K562 (cell line): ENCODE results near the gene TMEM202. TPM values are rescaled to one million over a fixed set of nuclear protein-coding genes. Genes with fewer than 3 reads are reported as not detected.

Source experiments
- ATAC-seq: fragments of 200-7000 bp; cut with Tn5 transposase; 3 replicates; pipeline ENCODE4 v1.9.1; 2020; ENCODE audit warnings: moderate library complexity
- BruUV-seq: library from RNA; stranded (reverse); fragments of 400-500 nt; replicated peaks from 2 replicates; lab custom pipeline; 2021; lab: Mats Ljungman, UMichigan
- CTCF ChIA-PET: fragments of 300-600 bp; formaldehyde crosslinking; extraction: SDS; loops from one replicate; lab custom pipeline; 2021; ENCODE audit warnings: low intra/inter-chr PET ratio; lab: Yijun Ruan, JAX
- POLR2A ChIA-PET: fragments of 300-600, 350-650 bp; sonication (Branson Sonifier 250); formaldehyde crosslinking; extraction: SDS; loops from one replicate; lab custom pipeline; 2021; ENCODE audit warnings: antibody characterized with exemption, inconsistent platforms; lab: Yijun Ruan, JAX
- DNase-seq, 4 experiments: peaks; one replicate each; pipeline versions ENCODE4 v3.0.0 to v3.0.0-alpha.2; 2011 to 2018; ENCODE audit warnings: low spot score in 3 of 4, mixed read lengths in 3 of 4; ENCODE audit errors: extremely low read depth in 1 of 4
- FAIRE-seq: peaks from 2 replicates; lab custom pipeline; 2011; peaks lifted over from hg19 to GRCh38; lab: Jason Lieb, UNC
- H2AFZ ChIP-seq: 2 replicates; pipeline ENCODE4 v1.6.0; 2011; ENCODE audit warnings: low read depth, low read length, control low read depth, inconsistent platforms
- H3K27ac ChIP-seq: fragments of 200-600 bp; 3 replicates; pipeline ENCODE4 v1.8.0; 2011; ENCODE audit warnings: low read depth, mild to moderate bottlenecking, control low read depth, inconsistent platforms, low read length, moderate library complexity, mixed read lengths; ENCODE audit errors: extremely low read depth
- H3K27me3 ChIP-seq, 2 experiments: fragments of 300-600 bp in 1 of 2; 2 replicates in 1 of 2; 3 replicates in 1 of 2; pipeline versions ENCODE4 v1.6.0 to v1.8.0; 2011; ENCODE audit warnings: inconsistent platforms in 2 of 2, low read length in 2 of 2, mild to moderate bottlenecking in 1 of 2, mixed read lengths in 1 of 2, moderate library complexity in 1 of 2; ENCODE audit not compliant: control insufficient read depth in 2 of 2, insufficient read depth in 2 of 2
- H3K36me3 ChIP-seq: fragments of 300-600 bp; 3 replicates; pipeline ENCODE4 v1.8.0; 2011; ENCODE audit warnings: mild to moderate bottlenecking, low read length, inconsistent platforms; ENCODE audit not compliant: control insufficient read depth, insufficient read depth
- H3K4me1 ChIP-seq, 2 experiments: fragments of 200-600 bp in 1 of 2; replicated peaks in 1 of 2; 2 replicates in 1 of 2; 3 replicates in 1 of 2; pipeline versions ENCODE4 v1.5.1 to v1.8.0; 2011; ENCODE audit warnings: inconsistent platforms in 2 of 2, low read length in 2 of 2, mild to moderate bottlenecking in 1 of 2, mixed read lengths in 1 of 2, moderate library complexity in 1 of 2; ENCODE audit not compliant: control insufficient read depth in 2 of 2, insufficient read depth in 2 of 2
- H3K4me2 ChIP-seq: 2 replicates; pipeline ENCODE4 v1.6.1; 2011; ENCODE audit warnings: low read length, control low read depth, inconsistent platforms, mixed read lengths; ENCODE audit not compliant: insufficient read depth
- H3K4me3 ChIP-seq: fragments of 200-600 bp; sonication (generic), shearing (Covaris generic); 2 replicates; pipeline ENCODE4 v1.5.1; 2016; ENCODE audit warnings: control low read depth, inconsistent platforms
- H3K79me2 ChIP-seq: fragments of 200-600 bp; 3 replicates; pipeline ENCODE4 v1.8.0; 2011; ENCODE audit warnings: low read length, inconsistent platforms; ENCODE audit not compliant: control insufficient read depth, insufficient read depth
- H3K9ac ChIP-seq, 2 experiments: 2 replicates each; pipeline versions ENCODE4 v1.6.0 to v1.6.1; 2011; ENCODE audit warnings: low read depth in 2 of 2, low read length in 2 of 2, control low read depth in 1 of 2, inconsistent platforms in 1 of 2, mild to moderate bottlenecking in 1 of 2, mixed read lengths in 1 of 2; ENCODE audit not compliant: insufficient read depth in 1 of 2
- H3K9me1 ChIP-seq: one replicate; pipeline ENCODE4 v1.6.0; 2011; ENCODE audit warnings: inconsistent platforms, mild to moderate bottlenecking, low read length, moderate library complexity; ENCODE audit not compliant: control insufficient read depth, insufficient read depth
- H3K9me3 ChIP-seq: replicated peaks from 2 replicates; pipeline ENCODE4 v1.5.1; 2011; ENCODE audit warnings: low read depth, low read length, inconsistent platforms; ENCODE audit not compliant: control insufficient read depth, insufficient read depth
- H4K20me1 ChIP-seq: replicated peaks from 2 replicates; pipeline ENCODE4 v1.6.1; 2011; ENCODE audit warnings: low read length, inconsistent platforms, mixed read lengths; ENCODE audit not compliant: control insufficient read depth, insufficient read depth
- CBX3 ChIP-seq, 2 experiments: IDR thresholded peaks; 1 replicate in 1 of 2; 2 replicates in 1 of 2; pipeline ENCODE4 v1.6.1; 2012; ENCODE audit warnings: inconsistent platforms in 2 of 2, low read length in 2 of 2, borderline replicate concordance in 1 of 2, control low read depth in 1 of 2
- CEBPB ChIP-seq: fragments of 450-650 bp; IDR thresholded peaks from 2 replicates; pipeline ENCODE4 v1.6.1; 2016; ENCODE audit warnings: missing genetic modification characterization, missing compliant biosample characterization
- FOS ChIP-seq: IDR thresholded peaks from 3 replicates; pipeline ENCODE4 v1.6.1; 2011; ENCODE audit not compliant: insufficient read length; ENCODE audit errors: extremely low read depth
- FOXK2 ChIP-seq, 2 experiments: fragments of 450-650 bp; IDR thresholded peaks in 1 of 2; conservative IDR thresholded peaks in 1 of 2; 2 replicates each; pipeline ENCODE4 v1.6.1; 2016; ENCODE audit warnings: low read depth in 2 of 2, mild to moderate bottlenecking in 1 of 2
- FOXP1 ChIP-seq: sonication (generic); formaldehyde crosslinking; IDR thresholded peaks from 2 replicates; pipeline ENCODE4 v1.8.0; 2022; ENCODE audit warnings: mild to moderate bottlenecking, missing genetic modification reagents
- HNRNPH1 ChIP-seq: fragments of 200-400 bp; formaldehyde crosslinking; optimal IDR thresholded peaks from 2 replicates; pipeline ENCODE3; 2017; ENCODE audit warnings: low read depth, mild to moderate bottlenecking, low read length, moderate library complexity
- NBN ChIP-seq: fragments of 450-650 bp; IDR thresholded peaks from 2 replicates; pipeline ENCODE4 v1.6.1; 2016; ENCODE audit warnings: low read depth, mild to moderate bottlenecking
- NFIC ChIP-seq: fragments of 450-650 bp; IDR thresholded peaks from 2 replicates; pipeline ENCODE4 v1.6.1; 2017; ENCODE audit warnings: mild to moderate bottlenecking, inconsistent platforms
- POLR2G ChIP-seq: fragments of 200-400 bp; formaldehyde crosslinking; IDR thresholded peaks from 2 replicates; pipeline ENCODE4 v1.6.1; 2017; ENCODE audit warnings: low read depth, mild to moderate bottlenecking, antibody characterized with exemption, low read length, moderate library complexity
- POLR2H ChIP-seq: IDR thresholded peaks from 2 replicates; pipeline ENCODE4 v1.6.1; 2016; ENCODE audit warnings: missing genetic modification characterization, low read depth, mild to moderate bottlenecking, control low read depth, missing compliant biosample characterization, moderate library complexity
- SMARCE1 ChIP-seq: fragments of 450-650 bp; IDR thresholded peaks from 2 replicates; pipeline ENCODE4 v1.7.1; 2016; ENCODE audit warnings: mild to moderate bottlenecking
- ZNF224 ChIP-seq: sonication (generic); formaldehyde crosslinking; IDR thresholded peaks from 2 replicates; pipeline ENCODE4 v1.8.0; 2022; ENCODE audit warnings: mild to moderate bottlenecking, missing genetic modification reagents
- ZNF583 ChIP-seq: fragments of 250-450 bp; sonication (Bioruptor Pico); IDR thresholded peaks from 2 replicates; pipeline ENCODE4 v1.4.0; 2020
- ZNF780A ChIP-seq: fragments of 250-450 bp; sonication (Bioruptor Pico); IDR thresholded peaks from 2 replicates; pipeline ENCODE4 v1.5.0; 2021; ENCODE audit warnings: mild to moderate bottlenecking
- ZNF79 ChIP-seq: fragments of 250-450 bp; sonication (Bioruptor Pico); IDR thresholded peaks from 2 replicates; pipeline ENCODE4 v1.4.0; 2020; ENCODE audit warnings: low read depth, mild to moderate bottlenecking, moderate library complexity
- ZZZ3 ChIP-seq: fragments of 450-650 bp; IDR thresholded peaks from 2 replicates; pipeline ENCODE4 v1.6.1; 2016; ENCODE audit warnings: antibody characterized with exemption, mild to moderate bottlenecking, moderate library complexity
- WGBS: fragments of 100-300 bp; shearing (Covaris generic); methylation state at CpG from one replicate; pipeline ENCODE4 v1.1.6; 2016; ENCODE audit warnings: low coverage, mixed read lengths; ENCODE audit not compliant: insufficient coverage; ENCODE audit errors: missing lambda C conversion rate; 5-methylcytosine and 5-hydroxymethylcytosine counted together
- in situ Hi-C: fragments of 300-500 bp; cut with MboI; formaldehyde crosslinking; loops from 4 replicates; pipeline ENCODE4 v1.15.0; 2018; ENCODE audit warnings: inconsistent platforms, mixed read lengths
- intact Hi-C: fragments of 100-400 bp; cut with micrococcal nuclease; formaldehyde crosslinking; loops from 2 replicates; pipeline ENCODE4 v1.14.2; 2022
- polyA plus RNA-seq, 8 experiments: library from polyadenylated mRNA; depleted of rRNA in 4 of 8; stranded (reverse) in 5 of 8; unstranded in 3 of 8; fragments of >200 nt; fragmentation: Nextera tagmentation in 2 of 8; fragmentation: Illumina TruSeq in 1 of 8; extraction: Ambion mirVana in 2 of 8; extraction: Trizol in 1 of 8; gene quantifications; 2 replicates each; pipeline versions ENCODE4 v1.2.1 to v1.2.3, GENCODE V29; 2011 to 2014; ENCODE audit warnings: inconsistent platforms in 1 of 8, missing spikeins in 1 of 8
- total RNA-seq, 7 experiments: library from RNA; depleted of rRNA in 6 of 7; stranded (reverse); fragments of >200 nt in 6 of 7; fragmentation: Illumina TruSeq in 2 of 7; extraction: Trizol in 2 of 7; gene quantifications; 2 replicates each; pipeline versions ENCODE4 v1.2.1 to v1.2.3, GENCODE V29; 2011 to 2021; ENCODE audit warnings: low replicate concordance in 1 of 7
- TF ChIP-seq, protein P1 (sequence below): fragments of 200-800 bp; sonication (Bioruptor generic); IDR thresholded peaks from 2 replicates; pipeline ENCODE4 v1.6.1; 2017; ENCODE audit warnings: missing genetic modification characterization, missing compliant biosample characterization
- TF ChIP-seq, protein P2 (sequence below): fragments of 450-650 bp; formaldehyde crosslinking; IDR thresholded peaks from 2 replicates; pipeline ENCODE4 v1.4.0; 2022; ENCODE audit warnings: mild to moderate bottlenecking, moderate library complexity
- TF ChIP-seq, protein P3 (sequence below): fragments of 450-650 bp; formaldehyde crosslinking; conservative IDR thresholded peaks from 2 replicates; pipeline ENCODE4 v1.4.0; 2022; ENCODE audit warnings: mild to moderate bottlenecking, missing genetic modification characterization
- TF ChIP-seq, protein P4 (sequence below): fragments of 250-450 bp; sonication (Bioruptor Pico); IDR thresholded peaks from 2 replicates; pipeline ENCODE4 v1.8.0; 2022; ENCODE audit warnings: inconsistent platforms, mild to moderate bottlenecking, moderate library complexity, borderline replicate concordance

Gene TMEM202
- total and polyA plus RNA-seq, 9 of the 15 experiments (the other 6 are each of a cell fraction or from before 2014, with no cell fraction given), result not detected

DNA sequence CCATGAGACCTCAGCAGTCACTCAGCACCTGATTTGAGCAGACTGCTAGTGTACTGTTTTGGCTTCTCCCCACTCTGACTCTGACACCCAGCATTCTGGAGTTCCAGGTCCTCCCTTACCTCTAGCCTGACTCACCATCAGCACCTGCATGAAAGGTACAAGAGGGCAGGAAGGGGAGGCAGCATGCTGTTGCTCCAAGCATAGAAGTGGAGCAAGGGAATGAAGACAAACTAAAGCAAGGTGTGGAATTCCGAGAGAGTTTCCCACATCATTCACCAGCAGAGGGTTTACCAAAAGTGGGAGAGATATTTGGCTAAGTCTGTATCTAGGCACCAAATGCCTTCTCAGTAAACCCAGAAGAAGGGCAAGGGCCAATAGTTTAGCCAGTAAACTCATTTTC is 43.6 kb upstream of the TMEM202 start:
- no peak overlapping the region for H2AFZ ChIP-seq
- 100% methylated on average over 1 of the region's 1 CpG for WGBS
- H3K36me3 ChIP-seq, result peaks cover 68% of the 10 kb centered on the region
- intact Hi-C loops, result no loop called here
- H3K4me1 ChIP-seq, result no peaks in the 10 kb centered on the region; a peak in 1 of 5 replicates
- FAIRE-seq, result no peak
- TF ChIP-seq NBN (no peak), FOS (no peak), ZNF224 (CRISPR knock-in tag) (no peak), ZNF79 (CRISPR knock-in tag) (no peak), CEBPB (tag) (no peak), SMARCE1 (no peak), ZNF583 (CRISPR knock-in tag) (no peak), ZZZ3 (no peak), HNRNPH1 (no peak), FOXK2 (conservative IDR thresholded peaks at IDR 0.05 in 1 of 2, IDR thresholded peaks at IDR 0.05 in 1 of 2; ENCODE audit: low read depth in 2 of 2) (no peak), POLR2G (no peak), ZNF780A (CRISPR knock-in tag) (no peak), CBX3 (IDR thresholded peaks at IDR 0.05; ENCODE audit: borderline replicate concordance in 1 of 2, low read length in 2 of 2) (no peak), FOXP1 (CRISPR knock-in tag) (no peak), NFIC (no peak), POLR2H (tag) (no peak)
- TF ChIP-seq, protein P1, sequence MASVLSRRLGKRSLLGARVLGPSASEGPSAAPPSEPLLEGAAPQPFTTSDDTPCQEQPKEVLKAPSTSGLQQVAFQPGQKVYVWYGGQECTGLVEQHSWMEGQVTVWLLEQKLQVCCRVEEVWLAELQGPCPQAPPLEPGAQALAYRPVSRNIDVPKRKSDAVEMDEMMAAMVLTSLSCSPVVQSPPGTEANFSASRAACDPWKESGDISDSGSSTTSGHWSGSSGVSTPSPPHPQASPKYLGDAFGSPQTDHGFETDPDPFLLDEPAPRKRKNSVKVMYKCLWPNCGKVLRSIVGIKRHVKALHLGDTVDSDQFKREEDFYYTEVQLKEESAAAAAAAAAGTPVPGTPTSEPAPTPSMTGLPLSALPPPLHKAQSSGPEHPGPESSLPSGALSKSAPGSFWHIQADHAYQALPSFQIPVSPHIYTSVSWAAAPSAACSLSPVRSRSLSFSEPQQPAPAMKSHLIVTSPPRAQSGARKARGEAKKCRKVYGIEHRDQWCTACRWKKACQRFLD, result no peak
- TF ChIP-seq, protein P2, sequence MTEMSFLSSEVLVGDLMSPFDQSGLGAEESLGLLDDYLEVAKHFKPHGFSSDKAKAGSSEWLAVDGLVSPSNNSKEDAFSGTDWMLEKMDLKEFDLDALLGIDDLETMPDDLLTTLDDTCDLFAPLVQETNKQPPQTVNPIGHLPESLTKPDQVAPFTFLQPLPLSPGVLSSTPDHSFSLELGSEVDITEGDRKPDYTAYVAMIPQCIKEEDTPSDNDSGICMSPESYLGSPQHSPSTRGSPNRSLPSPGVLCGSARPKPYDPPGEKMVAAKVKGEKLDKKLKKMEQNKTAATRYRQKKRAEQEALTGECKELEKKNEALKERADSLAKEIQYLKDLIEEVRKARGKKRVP (CRISPR knock-in tag), result no peak
- TF ChIP-seq, protein P3, sequence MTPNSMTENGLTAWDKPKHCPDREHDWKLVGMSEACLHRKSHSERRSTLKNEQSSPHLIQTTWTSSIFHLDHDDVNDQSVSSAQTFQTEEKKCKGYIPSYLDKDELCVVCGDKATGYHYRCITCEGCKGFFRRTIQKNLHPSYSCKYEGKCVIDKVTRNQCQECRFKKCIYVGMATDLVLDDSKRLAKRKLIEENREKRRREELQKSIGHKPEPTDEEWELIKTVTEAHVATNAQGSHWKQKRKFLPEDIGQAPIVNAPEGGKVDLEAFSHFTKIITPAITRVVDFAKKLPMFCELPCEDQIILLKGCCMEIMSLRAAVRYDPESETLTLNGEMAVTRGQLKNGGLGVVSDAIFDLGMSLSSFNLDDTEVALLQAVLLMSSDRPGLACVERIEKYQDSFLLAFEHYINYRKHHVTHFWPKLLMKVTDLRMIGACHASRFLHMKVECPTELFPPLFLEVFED, result no peak
- TF ChIP-seq, protein P4, sequence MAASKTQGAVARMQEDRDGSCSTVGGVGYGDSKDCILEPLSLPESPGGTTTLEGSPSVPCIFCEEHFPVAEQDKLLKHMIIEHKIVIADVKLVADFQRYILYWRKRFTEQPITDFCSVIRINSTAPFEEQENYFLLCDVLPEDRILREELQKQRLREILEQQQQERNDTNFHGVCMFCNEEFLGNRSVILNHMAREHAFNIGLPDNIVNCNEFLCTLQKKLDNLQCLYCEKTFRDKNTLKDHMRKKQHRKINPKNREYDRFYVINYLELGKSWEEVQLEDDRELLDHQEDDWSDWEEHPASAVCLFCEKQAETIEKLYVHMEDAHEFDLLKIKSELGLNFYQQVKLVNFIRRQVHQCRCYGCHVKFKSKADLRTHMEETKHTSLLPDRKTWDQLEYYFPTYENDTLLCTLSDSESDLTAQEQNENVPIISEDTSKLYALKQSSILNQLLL (CRISPR knock-in tag), result no peak
- TF ChIP-seq, all 486 proteins: peak for 0
- Histone ChIP-seq H3K9me1 (no peaks in the 10 kb centered on the region), H3K79me2 (no peaks in the 10 kb centered on the region), H3K9me3 (no peaks in the 10 kb centered on the region), H4K20me1 (no peaks in the 10 kb centered on the region), H3K4me3 (no peak overlapping the region), H3K4me2 (no peak overlapping the region), H3K27ac (no peak overlapping the region), H3K9ac (no peak overlapping the region), H3K27me3 (no peaks in the 10 kb centered on the region)
- ATAC-seq, result no peak
- no peak for DNase-seq
- no TSS peak for BruUV-seq
- ChIA-PET POLR2A (interaction anchor here (1.7 kb wide), 1 partner anchor 13 kb away, joined by 7 read pairs; no protein-coding TSS in a partner anchor), CTCF (no interaction called here)
- in situ Hi-C loops, result no loop called here
